Measurements from ENCODE around the gene SNX25.

Gene SNX25

GRCh38 chr4:185370268-185370949 lies 161.0 kb downstream of the SNX25 start:
- TF ChIP-seq TAF1 (IDR thresholded peaks at IDR 0.05; ENCODE audit: borderline replicate concordance, insufficient read depth, low read length), result no peak
- TF ChIP-seq FOXP2 (optimal IDR thresholded peaks at IDR 0.05; ENCODE audit: borderline replicate concordance, extremely low read depth, extremely low read length, insufficient read depth), result no peak
- no peak for TF ChIP-seq REST (IDR thresholded peaks at IDR 0.05; ENCODE audit: insufficient read depth in 1 of 2, low read depth in 2 of 2, low read length in 2 of 2)
- no peak for TF ChIP-seq SIN3A (IDR thresholded peaks at IDR 0.05; ENCODE audit: borderline replicate concordance, insufficient read depth, low read length)
- TF ChIP-seq POLR2AphosphoS5 (IDR thresholded peaks at IDR 0.05; ENCODE audit: low read depth, low read length), result no peak

DNA sequence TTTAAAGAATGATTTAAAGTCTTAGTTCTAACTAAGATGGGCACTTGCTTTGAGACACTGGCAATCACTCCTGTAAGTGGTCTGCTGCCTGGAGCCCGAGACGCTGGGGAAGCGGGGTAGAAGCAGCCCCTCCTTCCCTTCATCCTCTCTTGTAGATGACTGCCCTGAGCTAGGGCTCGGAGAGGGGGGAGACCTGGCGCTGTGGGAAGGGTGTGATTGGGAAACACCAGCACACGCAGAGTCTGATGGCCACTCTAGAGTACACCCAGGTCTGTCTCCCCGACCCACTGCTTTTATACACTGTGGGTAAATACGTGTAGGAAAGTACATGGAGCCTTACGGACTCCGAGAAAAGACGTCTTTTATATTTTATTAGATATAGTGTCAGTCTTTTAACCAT lies 162.3 kb downstream of the SNX25 start:
- TF ChIP-seq SIN3A (IDR thresholded peaks at IDR 0.05; ENCODE audit: borderline replicate concordance, insufficient read depth, low read length) (no peak), FOXP2 (optimal IDR thresholded peaks at IDR 0.05; ENCODE audit: borderline replicate concordance, extremely low read depth, extremely low read length, insufficient read depth) (no peak), TAF1 (IDR thresholded peaks at IDR 0.05; ENCODE audit: borderline replicate concordance, insufficient read depth, low read length) (no peak)

DNA sequence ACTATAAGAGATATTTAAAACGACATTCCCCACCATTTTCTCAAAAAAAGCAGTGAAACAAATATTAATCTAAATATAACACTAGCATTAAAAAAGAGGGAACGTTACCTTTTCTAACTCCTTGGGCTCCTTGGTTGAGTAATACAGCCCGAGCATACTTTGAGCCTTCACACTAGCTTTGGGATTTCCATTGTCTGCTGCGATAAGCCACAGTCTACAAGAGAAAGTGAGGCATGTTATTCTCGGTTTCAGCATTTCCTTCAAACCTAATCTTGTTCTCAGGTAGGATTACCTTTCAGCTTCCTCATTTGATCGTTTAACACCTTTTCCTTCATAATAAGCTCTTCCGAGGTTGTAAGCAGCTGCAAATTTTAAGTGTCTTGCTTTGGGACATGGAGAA lies 164.6 kb downstream of the SNX25 start:
- TF ChIP-seq FOXP2 (optimal IDR thresholded peaks at IDR 0.05; ENCODE audit: borderline replicate concordance, extremely low read depth, extremely low read length, insufficient read depth), result no peak
- TF ChIP-seq REST (IDR thresholded peaks at IDR 0.05; ENCODE audit: insufficient read depth in 1 of 2, low read depth in 2 of 2, low read length in 2 of 2), result no peak
- no peak for TF ChIP-seq SIN3A (IDR thresholded peaks at IDR 0.05; ENCODE audit: borderline replicate concordance, insufficient read depth, low read length)
- no peak for TF ChIP-seq POLR2AphosphoS5 (IDR thresholded peaks at IDR 0.05; ENCODE audit: low read depth, low read length)
- TF ChIP-seq TAF1 (IDR thresholded peaks at IDR 0.05; ENCODE audit: borderline replicate concordance, insufficient read depth, low read length), result no peak

DNA sequence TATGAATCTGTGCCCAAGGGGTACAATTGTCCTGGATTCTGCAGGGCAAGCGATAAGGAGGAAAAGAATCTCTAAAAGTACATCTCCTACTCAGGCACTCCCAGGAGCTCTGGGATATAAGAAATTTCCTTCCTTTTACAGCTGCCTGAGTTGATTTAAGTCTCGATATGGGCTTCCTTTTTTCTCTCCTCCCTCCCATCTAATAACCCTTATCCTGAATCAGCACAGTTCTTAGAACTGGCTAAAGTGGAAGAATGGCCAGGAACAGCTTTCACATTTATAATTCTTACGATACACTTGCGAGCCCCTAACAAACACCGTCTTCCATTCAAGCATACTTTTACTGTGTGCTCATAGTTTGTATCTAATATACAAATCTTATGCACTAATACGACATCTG lies 165.2 kb downstream of the SNX25 start:
- TF ChIP-seq REST (IDR thresholded peaks at IDR 0.05; ENCODE audit: insufficient read depth in 1 of 2, low read depth in 2 of 2, low read length in 2 of 2), result no peak
- no peak for TF ChIP-seq FOXP2 (optimal IDR thresholded peaks at IDR 0.05; ENCODE audit: borderline replicate concordance, extremely low read depth, extremely low read length, insufficient read depth)
- no peak for TF ChIP-seq TAF1 (IDR thresholded peaks at IDR 0.05; ENCODE audit: borderline replicate concordance, insufficient read depth, low read length)

GRCh38 chr4:185378264-185378663 lies 168.9 kb downstream of the SNX25 start:
- TF ChIP-seq POLR2AphosphoS5 (IDR thresholded peaks at IDR 0.05; ENCODE audit: low read depth, low read length), result no peak
- TF ChIP-seq REST (IDR thresholded peaks at IDR 0.05; ENCODE audit: insufficient read depth in 1 of 2, low read depth in 2 of 2, low read length in 2 of 2), result no peak
- no peak for TF ChIP-seq SIN3A (IDR thresholded peaks at IDR 0.05; ENCODE audit: borderline replicate concordance, insufficient read depth, low read length)
- no peak for TF ChIP-seq TAF1 (IDR thresholded peaks at IDR 0.05; ENCODE audit: borderline replicate concordance, insufficient read depth, low read length)
